NB4 (cell line): Measurements from ENCODE around the gene RASD1.

Experiments used
- POLR2A ChIP-seq: IDR thresholded peaks from 2 replicates; pipeline ENCODE4 v1.6.1; 2011; ENCODE audit warnings: mild to moderate bottlenecking; ENCODE audit not compliant: insufficient read length; ENCODE audit errors: extremely low read depth
- TF ChIP-seq, protein P1 (sequence below): IDR thresholded peaks from one replicate; pipeline ENCODE4 v1.5.1; 2012; ENCODE audit warnings: low read depth, low read length

DNA sequence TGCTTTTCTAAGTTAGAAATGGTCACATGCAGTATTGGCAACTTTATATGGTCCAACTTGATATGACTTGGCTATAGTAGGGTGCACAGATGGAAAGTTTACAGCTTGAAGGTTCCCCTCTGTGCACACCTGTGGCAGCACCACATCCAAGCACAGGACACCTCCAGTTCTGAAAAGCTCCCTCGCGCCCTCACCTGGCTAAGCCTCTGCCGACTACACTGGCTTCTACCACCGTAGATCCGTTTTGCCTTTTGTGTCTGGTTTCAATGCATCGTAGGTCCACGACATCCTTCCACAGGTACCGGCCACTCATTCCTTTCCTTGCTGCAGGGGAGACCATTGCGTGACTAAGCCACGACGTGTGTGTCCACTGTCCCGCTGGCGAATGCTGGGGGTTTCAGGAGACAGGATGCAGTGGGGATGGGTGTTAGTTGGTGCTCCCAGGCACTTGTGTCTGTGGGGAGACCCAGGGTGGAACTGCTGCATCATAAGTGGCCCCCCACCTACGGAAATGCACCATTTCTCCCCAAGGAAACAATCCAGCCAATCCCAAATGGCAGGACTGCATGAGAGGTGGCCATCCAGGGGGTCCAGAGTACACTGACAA is 4.9 kb upstream of the RASD1 start:
- TF ChIP-seq, protein P1, sequence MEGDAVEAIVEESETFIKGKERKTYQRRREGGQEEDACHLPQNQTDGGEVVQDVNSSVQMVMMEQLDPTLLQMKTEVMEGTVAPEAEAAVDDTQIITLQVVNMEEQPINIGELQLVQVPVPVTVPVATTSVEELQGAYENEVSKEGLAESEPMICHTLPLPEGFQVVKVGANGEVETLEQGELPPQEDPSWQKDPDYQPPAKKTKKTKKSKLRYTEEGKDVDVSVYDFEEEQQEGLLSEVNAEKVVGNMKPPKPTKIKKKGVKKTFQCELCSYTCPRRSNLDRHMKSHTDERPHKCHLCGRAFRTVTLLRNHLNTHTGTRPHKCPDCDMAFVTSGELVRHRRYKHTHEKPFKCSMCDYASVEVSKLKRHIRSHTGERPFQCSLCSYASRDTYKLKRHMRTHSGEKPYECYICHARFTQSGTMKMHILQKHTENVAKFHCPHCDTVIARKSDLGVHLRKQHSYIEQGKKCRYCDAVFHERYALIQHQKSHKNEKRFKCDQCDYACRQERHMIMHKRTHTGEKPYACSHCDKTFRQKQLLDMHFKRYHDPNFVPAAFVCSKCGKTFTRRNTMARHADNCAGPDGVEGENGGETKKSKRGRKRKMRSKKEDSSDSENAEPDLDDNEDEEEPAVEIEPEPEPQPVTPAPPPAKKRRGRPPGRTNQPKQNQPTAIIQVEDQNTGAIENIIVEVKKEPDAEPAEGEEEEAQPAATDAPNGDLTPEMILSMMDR, result no peak
- no peak for TF ChIP-seq POLR2A
